PC-3 (cell line): Measurements from ENCODE around the gene CEP41. TPM values are rescaled to one million over a fixed set of nuclear protein-coding genes. Genes with fewer than 3 reads are reported as not detected.

Experiments
- ATAC-seq: fragments of 200-7000 bp; cut with Tn5 transposase; 2 replicates; pipeline ENCODE4 v1.9.1; 2020; ENCODE audit warnings: mild to moderate bottlenecking, moderate library complexity
- BruUV-seq: library from RNA; stranded (reverse); fragments of 400-500 nt; replicated peaks from 2 replicates; lab custom pipeline; 2021; lab: Mats Ljungman, UMichigan
- CTCF ChIA-PET: fragments of 300-600 bp; sonication (Branson Sonifier 250); formaldehyde crosslinking; loops from one replicate; lab custom pipeline; 2022; ENCODE audit warnings: antibody characterized with exemption; lab: Charles Lee
- POLR2A ChIA-PET: fragments of 300-600 bp; sonication (Branson Sonifier 250); formaldehyde crosslinking; loops from one replicate; lab custom pipeline; 2022; ENCODE audit warnings: antibody characterized with exemption; ENCODE audit not compliant: unreplicated experiment; lab: Charles Lee
- DNase-seq: peaks from one replicate; pipeline ENCODE4 v3.0.0-alpha.2; 2015
- H2AFZ ChIP-seq: fragments of 300-600 bp; sonication (generic); 2 replicates; pipeline ENCODE4 v1.6.0; 2016; ENCODE audit warnings: antibody characterized with exemption, low read length
- H3F3A ChIP-seq: fragments of 300-600 bp; sonication (generic); one replicate; pipeline ENCODE4 v1.6.0; 2017; ENCODE audit warnings: antibody characterized with exemption, low read length, control low read depth, mild to moderate bottlenecking; ENCODE audit not compliant: unreplicated experiment
- H3K27ac ChIP-seq: fragments of 300-600 bp; sonication (generic); 2 replicates; pipeline ENCODE4 v1.5.1; 2016; ENCODE audit warnings: mild to moderate bottlenecking, low read length
- H3K27me3 ChIP-seq: fragments of 300-600 bp; sonication (generic); 2 replicates; pipeline ENCODE4 v1.6.1; 2016; ENCODE audit warnings: low read length, mixed read lengths
- H3K36me3 ChIP-seq: fragments of 300-600 bp; sonication (generic); 2 replicates; pipeline ENCODE4 v1.6.1; 2016; ENCODE audit warnings: low read depth, mixed run types, low read length, mixed read lengths
- H3K4me1 ChIP-seq: fragments of 300-600 bp; sonication (generic); 2 replicates; pipeline ENCODE4 v1.5.1; 2016; ENCODE audit warnings: low read length; ENCODE audit not compliant: insufficient read depth
- H3K4me2 ChIP-seq: fragments of 300-600 bp; sonication (generic); 2 replicates; pipeline ENCODE4 v1.6.0; 2016; ENCODE audit warnings: low read length
- H3K4me3 ChIP-seq: fragments of 300-600 bp; sonication (generic); 2 replicates; pipeline ENCODE4 v1.5.1; 2016; ENCODE audit warnings: mild to moderate bottlenecking, low read length, mixed read lengths
- H3K79me2 ChIP-seq: fragments of 300-600 bp; sonication (generic); 2 replicates; pipeline ENCODE4 v1.6.1; 2017; ENCODE audit warnings: low read length, mixed read lengths
- H3K9ac ChIP-seq: fragments of 300-600 bp; sonication (generic); 2 replicates; pipeline ENCODE4 v1.6.0; 2016; ENCODE audit warnings: mild to moderate bottlenecking, low read length
- H3K9me2 ChIP-seq: fragments of 300-600 bp; sonication (generic); replicated peaks from 2 replicates; pipeline ENCODE4 v1.6.1; 2016; ENCODE audit warnings: mixed run types, low read length, mixed read lengths
- H3K9me3 ChIP-seq: fragments of 300-600 bp; sonication (generic); 2 replicates; pipeline ENCODE4 v1.6.1; 2016; ENCODE audit warnings: low read length, mixed read lengths
- H4K20me1 ChIP-seq: fragments of 300-600 bp; sonication (generic); 2 replicates; pipeline ENCODE4 v1.6.1; 2016; ENCODE audit warnings: low read length, mixed read lengths
- EZH2 ChIP-seq: fragments of 300-600 bp; sonication (generic); IDR thresholded peaks from one replicate; pipeline ENCODE4 v1.6.1; 2017; ENCODE audit warnings: antibody characterized with exemption, mild to moderate bottlenecking, low read length; ENCODE audit not compliant: unreplicated experiment
- EZH2phosphoT487 ChIP-seq: fragments of 300-600 bp; sonication (generic); IDR thresholded peaks from 2 replicates; pipeline ENCODE4 v1.6.1; 2018; ENCODE audit warnings: mild to moderate bottlenecking, antibody characterized with exemption, low read length, borderline replicate concordance
- intact Hi-C: fragments of 100-400 bp; cut with micrococcal nuclease; formaldehyde crosslinking; loops from 2 replicates; pipeline ENCODE4 v1.9.0; 2023
- total RNA-seq: library from RNA; depleted of rRNA; stranded (reverse); fragments of >200 nt; gene quantifications from 2 replicates; pipeline ENCODE4 v1.2.3, GENCODE V29; 2014
- TF ChIP-seq, protein P1 (sequence below): fragments of 300-600 bp; sonication (generic); conservative IDR thresholded peaks from 2 replicates; pipeline ENCODE4 v1.5.1; 2017; ENCODE audit warnings: antibody characterized with exemption, low read depth, mild to moderate bottlenecking, low read length

CEP41 gene
- total RNA-seq, 1 experiment from 2014 or later = 10.4 TPM

- no TSS peak for BruUV-seq
- ChIA-PET CTCF (interaction anchor here (0.6 kb wide), 2 partner anchors 89 to 115 kb away, joined by 3 to 5 read pairs; no protein-coding TSS in a partner anchor), POLR2A (no interaction called here)
- peaks cover 50% of the 10 kb centered on the region for H3K79me2 ChIP-seq
- peak overlapping the region; percentile 76 for H3K4me3 ChIP-seq
- H3K4me2 ChIP-seq = peak overlapping the region; percentile 97
- peak overlapping the region; percentile 99 for H2AFZ ChIP-seq
- TF ChIP-seq EZH2phosphoT487 (no peak), EZH2 (no peak)
- TF ChIP-seq, protein P1, sequence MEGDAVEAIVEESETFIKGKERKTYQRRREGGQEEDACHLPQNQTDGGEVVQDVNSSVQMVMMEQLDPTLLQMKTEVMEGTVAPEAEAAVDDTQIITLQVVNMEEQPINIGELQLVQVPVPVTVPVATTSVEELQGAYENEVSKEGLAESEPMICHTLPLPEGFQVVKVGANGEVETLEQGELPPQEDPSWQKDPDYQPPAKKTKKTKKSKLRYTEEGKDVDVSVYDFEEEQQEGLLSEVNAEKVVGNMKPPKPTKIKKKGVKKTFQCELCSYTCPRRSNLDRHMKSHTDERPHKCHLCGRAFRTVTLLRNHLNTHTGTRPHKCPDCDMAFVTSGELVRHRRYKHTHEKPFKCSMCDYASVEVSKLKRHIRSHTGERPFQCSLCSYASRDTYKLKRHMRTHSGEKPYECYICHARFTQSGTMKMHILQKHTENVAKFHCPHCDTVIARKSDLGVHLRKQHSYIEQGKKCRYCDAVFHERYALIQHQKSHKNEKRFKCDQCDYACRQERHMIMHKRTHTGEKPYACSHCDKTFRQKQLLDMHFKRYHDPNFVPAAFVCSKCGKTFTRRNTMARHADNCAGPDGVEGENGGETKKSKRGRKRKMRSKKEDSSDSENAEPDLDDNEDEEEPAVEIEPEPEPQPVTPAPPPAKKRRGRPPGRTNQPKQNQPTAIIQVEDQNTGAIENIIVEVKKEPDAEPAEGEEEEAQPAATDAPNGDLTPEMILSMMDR = no peak
- H3K27ac ChIP-seq = peak overlapping the region; percentile 31; the same call in 1 of the 2 replicates
- intact Hi-C loops = loop anchor here (2.0 to 5.0 kb wide), 2 partner anchors 65 to 130 kb away; no protein-coding TSS in a partner anchor
- H3F3A ChIP-seq = no peaks in the 10 kb centered on the region
- DNase-seq (peak; percentile 47), ATAC-seq (no peak)
- H3K9ac ChIP-seq = peak overlapping the region; percentile 80
- H3K9me2 ChIP-seq = no peaks in the 10 kb centered on the region
- no peaks in the 10 kb centered on the region for H3K27me3 ChIP-seq
- no peaks in the 10 kb centered on the region for H3K36me3 ChIP-seq
- H3K9me3 ChIP-seq = no peaks in the 10 kb centered on the region
- no peaks in the 10 kb centered on the region for H4K20me1 ChIP-seq
- H3K4me1 ChIP-seq = peaks cover 14% of the 10 kb centered on the region
Measured at GRCh38 chr7:130486954-130487436, 46.2 kb upstream of the CEP41 start.

DNA sequence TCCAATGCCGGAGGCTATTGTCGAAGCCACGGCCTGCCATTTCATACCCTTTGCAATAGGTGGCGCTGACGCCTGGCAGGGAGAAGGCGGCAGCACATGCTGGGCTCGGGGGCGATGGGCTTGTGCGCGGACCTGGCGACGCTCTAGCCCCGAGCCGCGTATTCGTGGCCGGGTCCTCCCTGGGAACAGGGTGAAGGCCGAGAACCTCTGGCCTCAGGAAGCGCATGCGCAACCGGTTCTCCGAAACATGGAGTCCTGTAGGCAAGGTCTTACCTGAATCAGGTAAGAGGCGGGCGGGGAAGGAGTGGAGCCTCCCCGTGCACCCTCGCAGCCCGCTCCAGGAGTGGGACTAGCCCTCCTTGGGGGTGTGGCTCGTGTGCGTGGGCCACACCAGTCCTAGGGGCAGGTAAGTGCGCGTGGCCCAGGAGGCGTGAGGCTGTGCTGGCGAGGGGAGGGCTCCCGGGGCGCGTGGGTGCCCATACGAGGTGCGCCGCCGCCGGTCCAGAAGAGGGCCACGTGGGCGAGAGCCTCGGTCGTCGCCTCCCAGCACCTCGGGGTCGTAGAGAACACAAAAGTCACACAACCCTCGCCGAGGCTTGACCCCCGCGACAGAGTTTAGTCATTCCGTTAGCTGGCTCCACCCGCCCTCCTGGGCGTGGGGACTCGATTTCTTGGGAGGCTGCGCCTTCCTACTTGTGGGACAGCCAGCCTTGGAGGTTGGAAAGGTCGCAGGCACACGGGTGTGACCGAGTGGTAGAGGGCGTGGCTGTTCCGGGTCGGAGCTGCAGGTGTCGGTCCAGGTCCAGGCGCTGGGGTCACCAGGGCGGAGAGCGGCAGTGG, 45.5 kb upstream of the CEP41 start:
- no peaks in the 10 kb centered on the region for H3K9me2 ChIP-seq
- H3K4me2 ChIP-seq = peak overlapping the region; percentile 97
- no peaks in the 10 kb centered on the region for H4K20me1 ChIP-seq
- peak; percentile 74 for ATAC-seq
- intact Hi-C loops = loop anchor here (2.0 to 5.0 kb wide), 2 partner anchors 64 to 130 kb away; no protein-coding TSS in a partner anchor
- H3K4me1 ChIP-seq = peaks cover 14% of the 10 kb centered on the region
- CTCF ChIA-PET = no interaction called here
- POLR2A ChIA-PET = no interaction called here
- H3K4me3 ChIP-seq = peak overlapping the region; percentile 76
- no TSS peak for BruUV-seq
- H3F3A ChIP-seq = no peaks in the 10 kb centered on the region
- no peaks in the 10 kb centered on the region for H3K36me3 ChIP-seq
- DNase-seq = peak; percentile 85
- H3K79me2 ChIP-seq = peaks cover 46% of the 10 kb centered on the region
- peak overlapping the region; percentile 99 for H2AFZ ChIP-seq
- no peaks in the 10 kb centered on the region for H3K27me3 ChIP-seq
- peak overlapping the region; percentile 80 for H3K9ac ChIP-seq
- TF ChIP-seq, protein P1 = peak; percentile 75
- TF ChIP-seq EZH2phosphoT487 = no peak
- TF ChIP-seq EZH2 = no peak
- H3K27ac ChIP-seq = peak overlapping the region; percentile 31; the same call in 1 of the 2 replicates
- H3K9me3 ChIP-seq = no peaks in the 10 kb centered on the region
